GM23338 (cell line): Measurements from ENCODE around the gene MAP3K4. TPM values are rescaled to one million over a fixed set of nuclear protein-coding genes. Genes with fewer than 3 reads are reported as not detected.

ENCODE experiments used
- ATAC-seq: fragments of 200-7000 bp; cut with Tn5 transposase; 3 replicates; pipeline ENCODE4 v1.9.1; 2020
- DNase-seq: peaks from one replicate; pipeline ENCODE4 v3.0.0-alpha.2; 2015; ENCODE audit warnings: low spot score
- H2AFZ ChIP-seq: fragments of 200-600 bp; sonication (generic); 2 replicates; pipeline ENCODE4 v1.8.0; 2016; ENCODE audit warnings: antibody characterized with exemption, mild to moderate bottlenecking, moderate library complexity
- H3F3A ChIP-seq: fragments of 200-600 bp; sonication (generic); replicated peaks from 2 replicates; pipeline ENCODE4 v1.8.0; 2017; ENCODE audit warnings: antibody characterized with exemption, mixed run types, low read depth
- H3K27ac ChIP-seq: fragments of 200-600 bp; sonication (generic); 2 replicates; pipeline ENCODE4 v1.6.1; 2016; ENCODE audit warnings: low read depth
- H3K27me3 ChIP-seq: fragments of 200-600 bp; sonication (generic); 2 replicates; pipeline ENCODE4 v1.8.0; 2016; ENCODE audit warnings: mild to moderate bottlenecking, mixed run types, moderate library complexity; ENCODE audit not compliant: insufficient read depth
- H3K36me3 ChIP-seq: fragments of 200-600 bp; sonication (generic); 2 replicates; pipeline ENCODE4 v1.8.0; 2016; ENCODE audit warnings: mild to moderate bottlenecking; ENCODE audit not compliant: insufficient read depth
- H3K4me1 ChIP-seq: fragments of 200-600 bp; sonication (generic); 2 replicates; pipeline ENCODE4 v1.8.0; 2016; ENCODE audit warnings: mild to moderate bottlenecking, moderate library complexity; ENCODE audit not compliant: insufficient read depth
- H3K4me2 ChIP-seq: fragments of 200-600 bp; sonication (generic); 2 replicates; pipeline ENCODE4 v1.7.1; 2017; ENCODE audit warnings: mixed run types
- H3K4me3 ChIP-seq: fragments of 200-600 bp; sonication (generic); 2 replicates; pipeline ENCODE4 v1.6.1; 2016; ENCODE audit warnings: mixed run types
- H3K79me2 ChIP-seq: fragments of 200-600 bp; sonication (generic); replicated peaks from 2 replicates; pipeline ENCODE4 v1.8.0; 2017; ENCODE audit warnings: mild to moderate bottlenecking; ENCODE audit not compliant: insufficient read depth
- H3K9me2 ChIP-seq: fragments of 200-600 bp; sonication (generic); 2 replicates; pipeline ENCODE4 v1.8.0; 2017; ENCODE audit not compliant: insufficient read depth
- H4K20me1 ChIP-seq: fragments of 200-600 bp; sonication (generic); replicated peaks from 2 replicates; pipeline ENCODE4 v1.8.0; 2017; ENCODE audit warnings: mild to moderate bottlenecking; ENCODE audit not compliant: insufficient read depth
- H3K27ac Mint-ChIP-seq: 2 replicates; pipeline ENCODE4 v1.8.0; 2020; ENCODE audit warnings: inconsistent platforms, mild to moderate bottlenecking, moderate library complexity, mixed read lengths
- H3K27me3 Mint-ChIP-seq: 3 replicates; pipeline ENCODE4 v1.8.0; 2022; ENCODE audit warnings: low read depth, mild to moderate bottlenecking, moderate library complexity, mixed read lengths, inconsistent platforms; ENCODE audit not compliant: insufficient read depth, poor library complexity
- H3K36me3 Mint-ChIP-seq: 3 replicates; pipeline ENCODE4 v1.8.0; 2021; ENCODE audit warnings: low read depth, mild to moderate bottlenecking, inconsistent platforms, moderate library complexity, mixed read lengths
- H3K4me1 Mint-ChIP-seq: 3 replicates; pipeline ENCODE4 v1.8.0; 2020; ENCODE audit warnings: mild to moderate bottlenecking, inconsistent platforms, mixed read lengths
- H3K4me3 Mint-ChIP-seq: 3 replicates; pipeline ENCODE4 v1.8.0; 2021; ENCODE audit warnings: moderate library complexity, mild to moderate bottlenecking, inconsistent platforms, mixed read lengths
- H3K9me3 Mint-ChIP-seq: 3 replicates; pipeline ENCODE4 v1.8.0; 2020; ENCODE audit warnings: moderate library complexity, mild to moderate bottlenecking, inconsistent platforms, mixed read lengths
- CREB1 ChIP-seq: fragments of 250-450 bp; sonication (Bioruptor Pico); IDR thresholded peaks from 2 replicates; pipeline ENCODE4 v1.5.0; 2020; ENCODE audit warnings: low read depth, mild to moderate bottlenecking, moderate library complexity
- EZH2phosphoT487 ChIP-seq: fragments of 200-600 bp; sonication (generic); IDR thresholded peaks from one replicate; pipeline ENCODE4 v1.8.1; 2018; ENCODE audit warnings: antibody characterized with exemption; ENCODE audit not compliant: unreplicated experiment
- NANOG ChIP-seq: IDR thresholded peaks from 2 replicates; pipeline ENCODE4 v1.6.1; 2016; ENCODE audit warnings: antibody characterized with exemption, borderline replicate concordance
- POLR2AphosphoS5 ChIP-seq: IDR thresholded peaks from 2 replicates; pipeline ENCODE4 v1.6.1; 2016; ENCODE audit warnings: antibody characterized with exemption, low read depth
- STAT1 ChIP-seq: IDR thresholded peaks from one replicate; pipeline ENCODE4 v1.6.1; 2016; ENCODE audit warnings: antibody characterized with exemption; ENCODE audit not compliant: unreplicated experiment
- ZNF114 ChIP-seq: fragments of 250-450 bp; sonication (Bioruptor Pico); IDR thresholded peaks from 2 replicates; pipeline ENCODE4 v1.5.0; 2020; ENCODE audit warnings: mild to moderate bottlenecking, moderate library complexity
- ZNF331 ChIP-seq: fragments of 250-450 bp; sonication (Bioruptor Pico); IDR thresholded peaks from 2 replicates; pipeline ENCODE4 v1.5.0; 2020; ENCODE audit warnings: low read depth, mild to moderate bottlenecking, moderate library complexity
- polyA plus RNA-seq: library from polyadenylated mRNA; unstranded; fragments of >200 nt; fragmentation: Nextera tagmentation; extraction: Ambion mirVana; gene quantifications from 2 replicates; pipeline ENCODE4 v1.2.1, GENCODE V29; 2016
- total RNA-seq: library from RNA; depleted of rRNA; stranded (reverse); fragments of >200 nt; shearing (Covaris generic); gene quantifications from 2 replicates; pipeline ENCODE4 v1.2.3, GENCODE V29; 2014
- TF ChIP-seq, protein P1 (sequence below): IDR thresholded peaks from one replicate; pipeline ENCODE4 v1.6.1; 2018; ENCODE audit warnings: antibody characterized with exemption; ENCODE audit not compliant: unreplicated experiment
- TF ChIP-seq, protein P2 (sequence below), 2 experiments: fragments of 200-600 bp in 1 of 2; sonication (generic) in 1 of 2; conservative IDR thresholded peaks; 2 replicates each; pipeline versions ENCODE4 v1.5.1 to v1.6.1; 2016 to 2017; ENCODE audit warnings: antibody characterized with exemption in 2 of 2, low read depth in 2 of 2, mild to moderate bottlenecking in 2 of 2, moderate library complexity in 1 of 2
- TF ChIP-seq, protein P3 (sequence below): fragments of 250-450 bp; sonication (Bioruptor Pico); IDR thresholded peaks from 2 replicates; pipeline ENCODE4 v1.5.0; 2020; ENCODE audit warnings: mild to moderate bottlenecking, moderate library complexity

MAP3K4 gene
- total and polyA plus RNA-seq, 2 experiments from 2014 or later: 44.4 to 48.8 TPM

DNA sequence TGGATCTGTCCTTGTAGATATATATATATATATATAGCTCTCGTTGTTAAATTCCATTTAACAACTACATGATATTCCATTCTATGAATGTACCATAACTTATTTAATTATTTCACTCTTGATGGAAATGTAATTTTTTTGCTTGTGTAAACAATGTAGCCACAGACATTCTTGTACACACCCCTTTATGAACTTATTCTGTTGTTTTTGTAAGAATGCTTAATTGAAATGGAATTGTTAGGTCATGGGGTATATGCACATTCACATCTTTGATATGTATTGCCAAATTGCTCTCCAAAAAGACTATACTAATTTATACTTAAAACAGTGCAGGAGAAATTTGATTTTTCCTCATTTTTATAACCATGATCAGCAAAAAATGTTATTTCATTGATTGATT, 67.2 kb downstream of the MAP3K4 start (continued):
- TF ChIP-seq, protein P1, sequence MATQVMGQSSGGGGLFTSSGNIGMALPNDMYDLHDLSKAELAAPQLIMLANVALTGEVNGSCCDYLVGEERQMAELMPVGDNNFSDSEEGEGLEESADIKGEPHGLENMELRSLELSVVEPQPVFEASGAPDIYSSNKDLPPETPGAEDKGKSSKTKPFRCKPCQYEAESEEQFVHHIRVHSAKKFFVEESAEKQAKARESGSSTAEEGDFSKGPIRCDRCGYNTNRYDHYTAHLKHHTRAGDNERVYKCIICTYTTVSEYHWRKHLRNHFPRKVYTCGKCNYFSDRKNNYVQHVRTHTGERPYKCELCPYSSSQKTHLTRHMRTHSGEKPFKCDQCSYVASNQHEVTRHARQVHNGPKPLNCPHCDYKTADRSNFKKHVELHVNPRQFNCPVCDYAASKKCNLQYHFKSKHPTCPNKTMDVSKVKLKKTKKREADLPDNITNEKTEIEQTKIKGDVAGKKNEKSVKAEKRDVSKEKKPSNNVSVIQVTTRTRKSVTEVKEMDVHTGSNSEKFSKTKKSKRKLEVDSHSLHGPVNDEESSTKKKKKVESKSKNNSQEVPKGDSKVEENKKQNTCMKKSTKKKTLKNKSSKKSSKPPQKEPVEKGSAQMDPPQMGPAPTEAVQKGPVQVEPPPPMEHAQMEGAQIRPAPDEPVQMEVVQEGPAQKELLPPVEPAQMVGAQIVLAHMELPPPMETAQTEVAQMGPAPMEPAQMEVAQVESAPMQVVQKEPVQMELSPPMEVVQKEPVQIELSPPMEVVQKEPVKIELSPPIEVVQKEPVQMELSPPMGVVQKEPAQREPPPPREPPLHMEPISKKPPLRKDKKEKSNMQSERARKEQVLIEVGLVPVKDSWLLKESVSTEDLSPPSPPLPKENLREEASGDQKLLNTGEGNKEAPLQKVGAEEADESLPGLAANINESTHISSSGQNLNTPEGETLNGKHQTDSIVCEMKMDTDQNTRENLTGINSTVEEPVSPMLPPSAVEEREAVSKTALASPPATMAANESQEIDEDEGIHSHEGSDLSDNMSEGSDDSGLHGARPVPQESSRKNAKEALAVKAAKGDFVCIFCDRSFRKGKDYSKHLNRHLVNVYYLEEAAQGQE: no peak
- TF ChIP-seq STAT1 (no peak), EZH2phosphoT487 (no peak)
- TF ChIP-seq, protein P2, sequence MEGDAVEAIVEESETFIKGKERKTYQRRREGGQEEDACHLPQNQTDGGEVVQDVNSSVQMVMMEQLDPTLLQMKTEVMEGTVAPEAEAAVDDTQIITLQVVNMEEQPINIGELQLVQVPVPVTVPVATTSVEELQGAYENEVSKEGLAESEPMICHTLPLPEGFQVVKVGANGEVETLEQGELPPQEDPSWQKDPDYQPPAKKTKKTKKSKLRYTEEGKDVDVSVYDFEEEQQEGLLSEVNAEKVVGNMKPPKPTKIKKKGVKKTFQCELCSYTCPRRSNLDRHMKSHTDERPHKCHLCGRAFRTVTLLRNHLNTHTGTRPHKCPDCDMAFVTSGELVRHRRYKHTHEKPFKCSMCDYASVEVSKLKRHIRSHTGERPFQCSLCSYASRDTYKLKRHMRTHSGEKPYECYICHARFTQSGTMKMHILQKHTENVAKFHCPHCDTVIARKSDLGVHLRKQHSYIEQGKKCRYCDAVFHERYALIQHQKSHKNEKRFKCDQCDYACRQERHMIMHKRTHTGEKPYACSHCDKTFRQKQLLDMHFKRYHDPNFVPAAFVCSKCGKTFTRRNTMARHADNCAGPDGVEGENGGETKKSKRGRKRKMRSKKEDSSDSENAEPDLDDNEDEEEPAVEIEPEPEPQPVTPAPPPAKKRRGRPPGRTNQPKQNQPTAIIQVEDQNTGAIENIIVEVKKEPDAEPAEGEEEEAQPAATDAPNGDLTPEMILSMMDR (conservative IDR thresholded peaks at IDR 0.05; ENCODE audit: low read depth in 2 of 2): no peak

DNA sequence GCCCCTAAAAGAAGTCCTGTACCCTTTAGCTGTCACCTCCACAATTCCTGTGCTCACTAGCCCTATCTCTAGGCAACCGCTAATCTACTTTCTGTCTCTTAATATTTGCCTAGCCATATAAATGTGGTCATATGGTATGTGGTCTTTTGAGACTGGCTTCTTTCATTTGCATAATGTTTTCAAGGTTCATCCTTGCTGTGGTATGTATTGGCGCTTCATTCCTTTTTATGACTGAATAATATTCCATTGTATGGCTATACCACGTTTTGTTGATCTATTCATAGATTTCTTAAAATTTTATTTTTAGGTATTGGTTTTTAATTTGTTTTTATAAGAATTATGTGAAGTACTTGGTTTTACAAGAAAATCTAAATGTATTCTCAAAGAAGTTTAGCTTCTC, 70.0 kb downstream of the MAP3K4 start:
- Histone ChIP-seq H3K4me1 (no peaks in the 10 kb centered on the region; the same call in 1 of the 2 replicates), H3K79me2 (peaks cover 57% of the 10 kb centered on the region), H3K9me2 (no peaks in the 10 kb centered on the region), H3K4me3 (no peak overlapping the region), H3K27ac (no peak overlapping the region), H3K27me3 (no peaks in the 10 kb centered on the region), H3K36me3 (no peaks in the 10 kb centered on the region; the same call in 1 of the 2 replicates), H3F3A (no peaks in the 10 kb centered on the region), H2AFZ (no peak overlapping the region), H3K4me2 (no peak overlapping the region), H4K20me1 (0 out of 2 replicates have a peak, but pooled peaks cover 3% of the 10 kb centered on the region)
- Mint-ChIP-seq H3K27me3 (no peaks in the 10 kb centered on the region), H3K36me3 (peaks cover 20% of the 10 kb centered on the region), H3K4me3 (no peak overlapping the region), H3K4me1 (peaks cover 18% of the 10 kb centered on the region; the same call in 2 of the 3 replicates), H3K9me3 (peaks cover 4% of the 10 kb centered on the region; the same call in 2 of the 3 replicates), H3K27ac (no peak overlapping the region)
- no peak for DNase-seq
- ATAC-seq: no peak
- TF ChIP-seq ZNF114 (CRISPR knock-in tag) (no peak), NANOG (no peak), ZNF331 (CRISPR knock-in tag) (no peak), EZH2phosphoT487 (no peak), CREB1 (CRISPR knock-in tag) (no peak), POLR2AphosphoS5 (no peak)
- TF ChIP-seq, protein P3, sequence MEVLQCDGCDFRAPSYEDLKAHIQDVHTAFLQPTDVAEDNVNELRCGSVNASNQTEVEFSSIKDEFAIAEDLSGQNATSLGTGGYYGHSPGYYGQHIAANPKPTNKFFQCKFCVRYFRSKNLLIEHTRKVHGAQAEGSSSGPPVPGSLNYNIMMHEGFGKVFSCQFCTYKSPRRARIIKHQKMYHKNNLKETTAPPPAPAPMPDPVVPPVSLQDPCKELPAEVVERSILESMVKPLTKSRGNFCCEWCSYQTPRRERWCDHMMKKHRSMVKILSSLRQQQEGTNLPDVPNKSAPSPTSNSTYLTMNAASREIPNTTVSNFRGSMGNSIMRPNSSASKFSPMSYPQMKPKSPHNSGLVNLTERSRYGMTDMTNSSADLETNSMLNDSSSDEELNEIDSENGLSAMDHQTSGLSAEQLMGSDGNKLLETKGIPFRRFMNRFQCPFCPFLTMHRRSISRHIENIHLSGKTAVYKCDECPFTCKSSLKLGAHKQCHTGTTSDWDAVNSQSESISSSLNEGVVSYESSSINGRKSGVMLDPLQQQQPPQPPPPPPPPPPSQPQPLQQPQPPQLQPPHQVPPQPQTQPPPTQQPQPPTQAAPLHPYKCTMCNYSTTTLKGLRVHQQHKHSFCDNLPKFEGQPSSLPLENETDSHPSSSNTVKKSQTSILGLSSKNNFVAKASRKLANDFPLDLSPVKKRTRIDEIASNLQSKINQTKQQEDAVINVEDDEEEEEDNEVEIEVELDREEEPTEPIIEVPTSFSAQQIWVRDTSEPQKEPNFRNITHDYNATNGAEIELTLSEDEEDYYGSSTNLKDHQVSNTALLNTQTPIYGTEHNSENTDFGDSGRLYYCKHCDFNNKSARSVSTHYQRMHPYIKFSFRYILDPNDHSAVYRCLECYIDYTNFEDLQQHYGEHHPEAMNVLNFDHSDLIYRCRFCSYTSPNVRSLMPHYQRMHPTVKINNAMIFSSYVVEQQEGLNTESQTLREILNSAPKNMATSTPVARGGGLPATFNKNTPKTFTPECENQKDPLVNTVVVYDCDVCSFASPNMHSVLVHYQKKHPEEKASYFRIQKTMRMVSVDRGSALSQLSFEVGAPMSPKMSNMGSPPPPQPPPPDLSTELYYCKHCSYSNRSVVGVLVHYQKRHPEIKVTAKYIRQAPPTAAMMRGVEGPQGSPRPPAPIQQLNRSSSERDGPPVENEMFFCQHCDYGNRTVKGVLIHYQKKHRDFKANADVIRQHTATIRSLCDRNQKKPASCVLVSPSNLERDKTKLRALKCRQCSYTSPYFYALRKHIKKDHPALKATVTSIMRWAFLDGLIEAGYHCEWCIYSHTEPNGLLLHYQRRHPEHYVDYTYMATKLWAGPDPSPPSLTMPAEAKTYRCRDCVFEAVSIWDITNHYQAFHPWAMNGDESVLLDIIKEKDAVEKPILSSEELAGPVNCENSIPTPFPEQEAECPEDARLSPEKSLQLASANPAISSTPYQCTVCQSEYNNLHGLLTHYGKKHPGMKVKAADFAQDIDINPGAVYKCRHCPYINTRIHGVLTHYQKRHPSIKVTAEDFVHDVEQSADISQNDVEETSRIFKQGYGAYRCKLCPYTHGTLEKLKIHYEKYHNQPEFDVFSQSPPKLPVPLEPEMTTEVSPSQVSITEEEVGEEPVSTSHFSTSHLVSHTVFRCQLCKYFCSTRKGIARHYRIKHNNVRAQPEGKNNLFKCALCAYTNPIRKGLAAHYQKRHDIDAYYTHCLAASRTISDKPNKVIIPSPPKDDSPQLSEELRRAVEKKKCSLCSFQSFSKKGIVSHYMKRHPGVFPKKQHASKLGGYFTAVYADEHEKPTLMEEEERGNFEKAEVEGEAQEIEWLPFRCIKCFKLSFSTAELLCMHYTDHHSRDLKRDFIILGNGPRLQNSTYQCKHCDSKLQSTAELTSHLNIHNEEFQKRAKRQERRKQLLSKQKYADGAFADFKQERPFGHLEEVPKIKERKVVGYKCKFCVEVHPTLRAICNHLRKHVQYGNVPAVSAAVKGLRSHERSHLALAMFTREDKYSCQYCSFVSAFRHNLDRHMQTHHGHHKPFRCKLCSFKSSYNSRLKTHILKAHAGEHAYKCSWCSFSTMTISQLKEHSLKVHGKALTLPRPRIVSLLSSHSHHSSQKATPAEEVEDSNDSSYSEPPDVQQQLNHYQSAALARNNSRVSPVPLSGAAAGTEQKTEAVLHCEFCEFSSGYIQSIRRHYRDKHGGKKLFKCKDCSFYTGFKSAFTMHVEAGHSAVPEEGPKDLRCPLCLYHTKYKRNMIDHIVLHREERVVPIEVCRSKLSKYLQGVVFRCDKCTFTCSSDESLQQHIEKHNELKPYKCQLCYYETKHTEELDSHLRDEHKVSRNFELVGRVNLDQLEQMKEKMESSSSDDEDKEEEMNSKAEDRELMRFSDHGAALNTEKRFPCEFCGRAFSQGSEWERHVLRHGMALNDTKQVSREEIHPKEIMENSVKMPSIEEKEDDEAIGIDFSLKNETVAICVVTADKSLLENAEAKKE (CRISPR knock-in tag): no peak
- TF ChIP-seq, protein P1: no peak
